ENCODE results near the gene GUCA2A.

Gene GUCA2A

GRCh38 chr1:42155362-42155761, 9.2 kb downstream of the GUCA2A start:
- FAIRE-seq (no peak), DNase-seq (ENCODE audit: low spot score) (no peak)

DNA sequence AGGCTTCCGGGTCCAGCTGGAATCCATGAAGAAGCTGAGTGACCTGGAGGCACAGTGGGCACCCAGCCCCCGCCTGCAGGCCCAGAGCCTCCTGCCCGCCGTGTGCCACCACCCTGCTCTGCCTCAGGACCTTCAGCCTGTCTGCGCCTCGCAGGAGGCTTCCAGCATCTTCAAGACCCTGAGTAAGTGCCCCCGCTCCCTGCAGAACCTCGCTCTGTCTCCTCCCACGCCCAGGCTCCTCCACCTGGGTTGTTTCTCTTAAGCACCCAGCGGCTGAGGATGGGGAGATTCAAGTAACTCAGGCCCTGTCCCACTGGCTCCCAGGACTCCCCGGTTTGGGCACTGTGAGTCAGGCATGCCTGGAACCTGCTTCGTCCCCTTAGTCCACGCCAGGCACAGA, 9.9 kb downstream of the GUCA2A start:
- DNase-seq (ENCODE audit: low spot score): no peak
- no peak for FAIRE-seq

GRCh38 chr1:42153624-42154023, 10.9 kb downstream of the GUCA2A start:
- no peak for FAIRE-seq
- DNase-seq (ENCODE audit: low spot score): no peak

DNA sequence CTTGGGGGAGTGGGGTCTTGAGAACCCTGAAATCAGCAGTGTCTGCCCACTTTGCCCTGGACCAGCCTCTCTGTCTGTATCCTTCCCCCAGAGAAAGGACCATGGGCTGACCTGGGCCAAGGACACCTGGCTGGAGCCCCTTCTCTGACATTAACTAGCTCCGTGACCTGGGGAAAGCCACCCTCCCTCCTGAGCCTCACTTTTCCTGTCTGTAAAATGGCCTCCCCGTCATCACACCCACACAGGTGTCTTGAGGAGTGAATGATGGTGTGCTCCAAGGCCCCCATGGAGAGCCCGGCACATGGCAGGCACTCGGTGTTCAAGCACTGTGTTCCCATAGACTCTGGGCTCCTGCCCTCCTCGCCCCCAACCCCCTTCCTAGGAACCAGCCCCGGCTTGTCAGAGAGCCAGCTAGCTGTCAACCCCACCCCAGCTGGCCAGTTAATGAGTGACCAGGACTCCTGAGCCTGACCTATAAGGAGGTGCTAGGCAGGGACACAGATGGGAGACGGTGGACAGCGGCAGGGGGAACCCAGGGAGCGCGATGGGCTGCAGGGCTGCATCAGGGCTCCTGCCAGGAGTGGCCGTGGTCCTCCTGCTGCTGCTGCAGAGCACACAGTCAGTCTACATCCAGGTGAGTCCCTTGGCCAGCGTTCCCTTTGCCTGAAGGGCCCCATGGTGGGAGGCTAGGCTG, 11.5 kb downstream of the GUCA2A start, which contains the start of gene GUCA2B:
Gene GUCA2B (plus strand): TSS at position 504 of the 694 bp plus-strand sequence. CDS start 41 bp downstream, at position 545.
- FAIRE-seq: no peak

DNA sequence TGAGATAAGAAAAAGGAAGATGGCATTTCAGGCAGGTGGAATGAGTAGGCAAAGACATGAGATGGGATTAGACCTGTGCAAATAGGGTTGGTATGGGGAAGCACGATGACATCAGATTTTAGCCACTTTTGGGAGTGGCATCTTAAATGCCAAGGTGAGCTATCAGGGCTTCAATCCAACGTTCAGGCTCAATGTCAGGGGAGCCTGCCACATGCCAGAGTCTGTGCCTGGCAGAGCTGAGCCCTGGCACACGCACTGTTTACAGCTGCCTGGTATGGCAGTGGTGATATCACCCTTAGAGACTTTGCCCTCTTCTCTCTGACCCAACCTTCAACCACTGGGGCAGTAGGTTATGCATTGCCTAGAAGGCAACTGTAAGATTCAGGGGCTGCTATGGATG, 12.4 kb downstream of the GUCA2A start:
- DNase-seq (ENCODE audit: low spot score): no peak
- no peak for FAIRE-seq

More for the DNA sequence above, 11.5 kb downstream of the GUCA2A start, which contains the start of gene GUCA2B:
- no peak for DNase-seq (ENCODE audit: low spot score)

DNA sequence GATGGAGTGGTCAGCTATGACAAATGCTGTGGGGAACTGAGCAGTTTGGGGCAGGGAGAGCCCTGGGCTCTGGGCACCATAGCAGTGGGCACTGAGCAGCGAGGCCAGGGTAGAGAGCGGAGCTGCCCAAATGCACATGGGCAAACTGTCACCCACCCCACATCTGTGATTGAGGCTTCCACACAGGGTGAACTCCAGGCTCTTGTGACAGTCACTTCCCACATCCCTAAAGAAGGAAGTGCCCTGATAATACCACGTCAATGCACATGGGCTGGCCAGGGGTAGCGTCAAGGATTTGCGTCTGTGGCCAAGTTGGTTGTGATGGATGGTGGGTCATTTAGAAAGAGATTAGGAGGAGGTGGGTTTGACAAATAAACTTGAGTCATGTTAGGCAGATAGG, 13.9 kb downstream of the GUCA2A start:
- DNase-seq (ENCODE audit: low spot score): no peak
- FAIRE-seq: no peak

DNA sequence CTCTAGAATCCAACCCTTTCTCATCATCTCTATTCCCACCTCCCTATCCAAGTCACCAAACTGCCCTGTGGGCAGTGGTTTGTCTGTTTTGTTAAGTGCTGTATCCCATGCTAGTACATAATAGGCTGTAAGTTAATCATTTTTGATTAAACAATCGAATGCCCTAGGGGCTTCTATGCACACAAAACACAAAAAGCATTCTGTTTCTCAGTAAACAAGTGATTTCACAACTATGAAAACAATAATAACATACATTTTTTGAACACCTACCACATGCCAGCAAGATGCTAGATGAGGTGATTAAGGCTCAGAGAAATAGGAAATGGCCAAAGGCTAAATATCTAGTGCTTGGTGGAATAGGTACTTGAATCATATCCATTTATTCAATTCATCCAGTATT, 16.4 kb downstream of the GUCA2A start:
- no peak for FAIRE-seq

DNA sequence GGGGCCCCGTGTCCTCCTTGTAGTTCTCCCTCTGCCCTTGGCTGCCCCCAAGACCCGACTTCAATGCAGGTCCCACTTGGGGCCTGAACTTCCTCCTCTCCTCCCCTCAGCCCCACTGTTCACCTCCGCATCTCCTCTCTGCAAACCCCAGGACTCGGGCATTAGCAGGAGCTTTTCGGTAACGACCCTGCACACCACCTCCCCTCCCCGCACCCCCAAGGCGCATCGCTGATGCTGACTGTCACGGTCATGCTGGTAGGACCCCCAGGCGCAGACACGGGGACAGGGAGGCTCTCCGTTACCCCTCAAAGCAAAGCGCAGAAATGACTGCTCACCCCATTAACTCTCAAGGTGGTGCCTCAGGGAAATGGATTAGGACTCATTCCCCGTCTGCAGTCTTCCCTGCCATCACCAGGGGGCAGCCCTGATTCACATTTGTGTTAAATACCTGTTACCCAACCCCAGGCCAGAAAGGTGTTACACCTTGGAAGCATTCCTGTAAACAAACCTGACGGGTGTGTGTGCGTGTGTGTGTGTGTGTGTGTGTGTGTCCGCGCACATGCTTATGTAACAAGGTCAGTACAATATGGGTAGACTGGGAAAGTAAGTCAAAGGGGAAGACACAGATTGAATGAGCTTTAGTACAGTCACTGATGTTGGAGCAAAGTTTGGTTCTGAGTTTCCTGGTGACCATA, 17.8 kb downstream of the GUCA2A start:
- DNase-seq (ENCODE audit: low spot score): peak; percentile 20
- no peak for FAIRE-seq

More for the DNA sequence above, 16.4 kb downstream of the GUCA2A start:
- no peak for DNase-seq (ENCODE audit: low spot score)

DNA sequence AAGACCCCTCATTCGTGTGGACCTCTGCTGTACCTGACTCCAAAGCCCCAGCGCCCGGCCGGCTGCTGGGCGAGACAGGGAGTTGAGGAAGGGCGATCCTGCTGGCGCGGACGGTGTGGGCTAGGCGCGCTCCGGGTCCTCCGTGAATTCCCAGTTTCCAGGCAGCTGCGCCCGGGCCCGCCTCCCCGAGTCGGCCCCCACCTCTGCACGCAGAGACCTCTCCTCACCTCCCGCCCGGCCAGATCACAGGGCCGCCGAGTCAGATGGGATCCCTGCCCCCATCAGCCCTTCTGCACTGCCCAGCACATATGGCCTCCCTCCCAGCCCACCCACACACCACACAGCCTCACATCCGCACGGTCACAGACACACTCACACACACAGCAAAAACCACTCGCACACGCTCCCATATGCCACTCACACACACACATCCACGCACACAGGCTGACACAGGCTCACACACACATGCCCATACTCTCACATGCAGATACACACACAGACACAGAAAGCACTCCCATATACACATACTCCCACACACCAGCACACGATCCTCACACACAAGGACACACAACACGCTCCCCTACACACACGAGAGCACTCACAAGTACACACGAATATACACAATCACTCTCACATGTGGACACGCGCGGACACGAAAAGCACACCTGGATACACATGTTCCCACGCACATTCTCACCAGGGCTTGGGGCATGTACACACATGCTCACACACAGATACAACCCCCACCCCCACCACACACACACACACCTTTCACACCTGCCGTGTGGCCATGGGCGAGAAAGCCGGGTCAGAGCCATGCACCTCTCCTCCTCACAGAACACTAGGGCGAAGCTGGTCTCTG, 18.6 kb downstream of the GUCA2A start:
- no peak for DNase-seq (ENCODE audit: low spot score)
- no peak for FAIRE-seq

DNA sequence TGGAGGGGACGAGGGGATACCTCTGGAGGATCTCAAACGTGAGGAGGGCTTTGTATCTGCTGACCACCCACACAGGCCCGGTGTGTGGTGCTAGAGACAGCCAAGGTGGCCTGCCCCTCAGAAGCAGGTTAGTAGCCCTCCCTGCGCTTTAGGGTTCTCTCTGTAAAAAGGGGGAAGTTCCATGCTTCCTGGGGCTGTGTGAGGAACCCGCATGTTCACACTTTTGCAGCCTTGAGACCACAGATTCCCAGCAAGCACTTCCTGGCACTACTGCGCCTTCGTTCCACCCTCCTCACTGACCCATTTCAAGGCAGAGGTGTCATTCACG, 19.2 kb downstream of the GUCA2A start:
- FAIRE-seq (no peak), DNase-seq (ENCODE audit: low spot score) (no peak)

DNA sequence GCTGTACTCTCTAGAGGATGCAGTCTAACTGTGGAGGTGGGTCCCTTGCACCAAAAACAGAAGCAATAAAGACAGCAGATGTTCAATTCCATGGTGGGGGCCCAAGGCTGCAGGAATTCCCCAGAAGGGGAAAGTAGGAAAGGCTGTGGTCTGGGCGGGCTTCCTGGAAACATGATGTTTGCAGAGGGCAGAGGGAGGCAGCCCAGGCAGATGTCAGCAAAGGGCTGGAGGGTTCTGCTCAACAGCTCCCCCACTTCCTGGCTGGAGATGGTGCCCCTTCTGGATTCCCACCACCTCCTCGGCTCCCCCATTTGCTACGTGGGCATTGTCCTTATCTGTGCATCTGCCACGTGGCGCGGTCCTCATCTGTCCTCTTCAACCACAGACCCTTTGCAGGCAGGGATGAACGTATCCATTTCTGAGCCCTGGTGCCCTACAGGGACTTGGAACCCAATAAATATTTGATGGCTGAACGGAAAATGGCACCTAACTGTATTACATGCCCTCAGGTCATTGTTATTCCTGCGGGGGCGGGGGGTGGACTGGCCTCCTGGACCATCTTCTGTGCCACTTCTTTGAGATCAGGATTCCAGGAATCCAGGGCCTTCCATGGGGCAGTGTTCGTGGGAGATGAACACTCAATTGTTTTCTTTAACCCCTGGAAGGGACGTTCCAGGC, 19.7 kb downstream of the GUCA2A start:
- no peak for FAIRE-seq
- DNase-seq (ENCODE audit: low spot score): no peak

DNA sequence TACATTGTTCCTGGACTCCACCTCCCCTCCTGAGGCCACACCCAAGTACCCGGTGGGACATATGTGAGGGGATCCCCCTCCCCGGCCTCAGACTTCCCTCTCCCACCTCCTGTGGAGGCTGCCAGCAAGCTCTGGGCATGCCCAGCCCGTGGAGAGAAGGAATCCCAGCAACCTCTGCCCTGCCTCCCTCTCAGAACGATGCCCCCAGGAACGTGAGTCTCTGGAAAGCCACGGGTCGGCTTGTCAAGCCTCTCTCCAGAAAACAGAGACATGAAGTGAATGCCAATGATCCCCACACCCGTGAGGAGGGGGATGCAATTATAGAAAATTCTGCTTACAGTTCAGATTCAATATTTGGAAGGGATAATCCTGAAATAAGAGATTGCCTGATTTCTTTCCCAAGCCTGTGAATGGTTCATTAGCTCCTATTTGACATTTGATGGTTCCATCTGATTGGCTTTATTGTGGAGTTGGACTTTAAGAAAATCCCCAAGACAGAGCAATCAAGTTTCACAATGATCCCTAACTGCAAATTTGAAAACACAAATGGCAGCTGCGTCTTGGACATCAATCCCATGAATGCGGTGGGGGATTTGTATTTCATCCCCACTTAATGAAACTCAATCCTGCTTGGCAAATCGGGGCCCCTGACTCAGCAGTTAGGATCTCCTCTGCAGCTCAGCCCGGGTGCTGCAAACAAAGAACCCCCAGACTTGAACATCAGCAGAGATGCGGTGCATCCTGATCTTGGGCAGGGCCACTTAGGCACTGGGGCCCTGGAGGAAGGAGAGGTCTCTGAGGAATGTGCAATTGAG, 20.4 kb downstream of the GUCA2A start:
- DNase-seq (ENCODE audit: low spot score) (no peak), FAIRE-seq (no peak)

GRCh38 chr1:42142894-42143675, 21.5 kb downstream of the GUCA2A start:
- DNase-seq (ENCODE audit: low spot score): no peak
- no peak for FAIRE-seq

DNA sequence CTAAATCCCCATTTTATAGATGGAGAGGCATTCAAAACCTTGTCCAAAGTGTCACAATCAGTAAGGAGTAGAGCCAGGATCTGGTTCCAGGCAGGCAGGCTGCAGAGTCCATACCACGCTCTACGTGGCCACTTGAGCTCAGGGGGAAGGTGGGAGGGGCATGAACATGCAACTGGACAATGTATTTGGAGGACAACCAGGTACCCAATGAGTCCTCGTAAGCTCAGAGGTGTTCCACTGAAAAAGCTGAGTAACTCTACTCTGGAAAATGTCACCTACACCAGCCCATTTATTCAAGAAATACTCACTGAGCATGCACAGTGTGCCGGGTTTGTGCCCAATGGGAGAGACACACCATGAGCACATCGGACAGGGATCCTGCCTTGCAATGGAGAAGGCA, 22.6 kb downstream of the GUCA2A start:
- FAIRE-seq (no peak), DNase-seq (ENCODE audit: low spot score) (no peak)

DNA sequence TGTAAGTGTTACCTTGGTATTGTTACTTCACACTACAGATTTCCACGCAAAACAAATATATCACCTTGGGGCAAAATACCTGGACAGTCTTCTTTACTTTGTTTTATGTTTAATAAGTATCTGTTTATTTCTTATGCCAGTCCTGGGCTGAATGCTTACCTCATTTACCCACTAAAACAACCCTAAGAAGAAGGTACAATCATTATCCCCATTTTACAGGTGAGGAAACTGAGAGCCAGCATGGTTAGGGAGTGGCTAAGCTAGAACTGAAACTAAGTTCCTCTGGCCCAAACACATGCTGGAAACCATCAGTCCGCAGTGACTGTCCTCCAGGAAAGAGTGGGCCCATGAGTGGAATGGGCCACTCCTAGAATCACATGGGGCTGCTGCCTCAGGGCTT, 24.4 kb downstream of the GUCA2A start:
- FAIRE-seq: no peak

GRCh38 chr1:42139444-42139843, 25.1 kb downstream of the GUCA2A start:
- FAIRE-seq (no peak), DNase-seq (ENCODE audit: low spot score) (no peak)

More for the DNA sequence above, 24.4 kb downstream of the GUCA2A start:
- DNase-seq (ENCODE audit: low spot score): no peak

DNA sequence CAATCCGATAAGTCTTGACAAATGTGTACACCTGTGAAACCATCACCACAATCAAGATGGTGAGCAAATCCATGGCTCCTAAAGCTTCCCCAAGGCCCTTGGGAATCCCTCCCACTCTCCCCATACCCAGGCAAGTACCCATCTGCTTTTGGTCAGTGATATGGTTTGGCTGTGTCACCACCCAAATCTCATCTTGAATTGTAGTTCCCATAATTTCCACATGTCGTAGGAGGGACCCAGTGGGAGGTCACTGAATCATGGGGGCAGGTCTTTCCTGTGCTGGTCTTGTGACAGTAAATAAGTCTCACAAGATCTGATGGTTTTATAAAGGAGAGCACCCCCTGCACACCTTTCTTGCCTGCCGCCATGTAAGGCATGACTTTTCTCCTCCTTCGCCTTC, 26.0 kb downstream of the GUCA2A start:
- FAIRE-seq (no peak), DNase-seq (ENCODE audit: low spot score) (no peak)

DNA sequence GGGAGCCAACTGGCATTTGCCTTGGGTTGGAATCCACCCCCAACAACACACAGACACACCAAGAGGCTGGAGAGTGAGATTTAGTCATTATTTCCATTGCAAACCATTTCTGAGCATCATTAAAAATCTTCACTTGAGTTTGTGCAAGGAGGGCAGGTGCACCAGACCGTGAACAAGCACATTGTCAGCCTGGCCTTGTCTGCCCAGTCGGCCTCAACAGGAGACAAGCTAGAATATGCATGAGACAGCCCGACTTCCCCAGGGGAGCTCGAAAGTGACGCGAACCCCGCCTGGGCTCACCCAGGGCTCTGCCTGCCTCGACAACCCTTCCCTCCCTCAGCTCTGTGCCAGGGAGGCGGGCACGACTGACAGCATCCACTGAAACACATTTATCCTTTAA, 26.8 kb downstream of the GUCA2A start:
- DNase-seq (ENCODE audit: low spot score) (no peak), FAIRE-seq (no peak)

GRCh38 chr1:42136466-42136865, 28.1 kb downstream of the GUCA2A start:
- DNase-seq (ENCODE audit: low spot score) (no peak), FAIRE-seq (no peak)

GRCh38 chr1:42135426-42135825, 29.1 kb downstream of the GUCA2A start:
- FAIRE-seq: no peak
- DNase-seq (ENCODE audit: low spot score): no peak

Measured in RCC 7860 (cell line).